GM10847 (cell line): ENCODE data around the gene SLC45A3.

ENCODE experiments used
- POLR2A ChIP-seq: IDR thresholded peaks from 2 replicates; pipeline ENCODE4 v1.6.1; 2011; ENCODE audit not compliant: insufficient read length; ENCODE audit errors: extremely low read depth

SLC45A3 gene

DNA sequence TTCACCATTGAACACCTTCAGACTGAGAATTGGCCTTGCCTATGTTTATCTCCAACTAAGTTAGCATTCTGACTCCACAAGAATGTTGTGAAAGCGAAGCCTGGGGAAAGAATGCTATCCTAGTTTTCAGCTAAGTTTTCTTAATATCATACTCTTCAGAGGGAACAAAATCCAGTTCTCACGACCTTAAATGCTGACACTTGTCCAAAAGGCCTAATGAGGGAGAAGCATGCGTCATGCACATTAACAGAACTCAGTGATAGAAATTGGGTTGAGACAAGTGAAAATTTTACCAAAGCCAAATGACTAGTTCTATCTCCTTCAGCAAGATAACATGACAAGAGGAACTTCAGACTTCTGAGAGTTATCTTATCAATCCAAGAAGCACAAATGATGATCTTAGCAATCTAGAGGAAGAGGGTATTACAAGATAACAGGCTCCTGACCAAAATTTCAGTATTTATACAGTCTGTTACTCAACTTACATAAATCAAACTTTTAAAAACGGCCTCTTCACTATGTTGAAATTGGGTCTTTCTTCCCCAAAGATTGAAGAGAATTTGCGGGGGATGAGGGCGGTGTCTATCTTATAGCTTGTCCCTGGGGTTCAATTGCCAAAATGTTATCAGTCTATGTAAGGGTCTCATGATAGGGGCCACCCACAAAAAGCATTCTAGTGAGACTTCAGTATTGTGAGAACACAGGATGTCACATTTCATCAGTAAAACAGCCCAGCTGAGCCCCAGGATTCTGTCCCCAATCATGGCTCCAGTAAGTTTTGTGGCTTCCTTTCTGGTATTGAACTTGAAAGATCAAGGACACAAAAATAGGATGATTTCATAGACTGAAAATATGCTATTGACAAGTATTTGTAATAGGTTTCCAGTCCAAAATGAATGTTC lies 26.5 kb upstream of the SLC45A3 start:
- TF ChIP-seq POLR2A = no peak

DNA sequence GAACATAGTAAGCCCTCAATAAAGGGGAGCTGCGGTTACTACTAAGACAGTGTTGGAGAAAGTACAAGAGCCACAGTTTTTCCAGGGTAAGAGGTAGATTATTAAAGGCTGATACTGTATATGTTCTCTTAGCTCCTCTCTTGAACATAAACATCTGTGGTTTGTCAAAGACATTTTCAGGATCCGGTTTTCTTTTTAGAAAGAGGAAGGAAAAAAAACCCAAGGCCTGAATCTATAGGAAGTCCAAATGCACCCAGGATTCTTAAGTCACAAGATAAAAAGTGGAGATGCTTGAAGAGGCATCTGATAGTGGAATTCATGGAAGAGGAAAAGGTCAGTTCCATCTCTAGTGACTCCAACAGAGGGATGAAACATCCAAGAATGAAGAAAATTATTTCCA lies 24.6 kb upstream of the SLC45A3 start:
- no peak for TF ChIP-seq POLR2A

DNA sequence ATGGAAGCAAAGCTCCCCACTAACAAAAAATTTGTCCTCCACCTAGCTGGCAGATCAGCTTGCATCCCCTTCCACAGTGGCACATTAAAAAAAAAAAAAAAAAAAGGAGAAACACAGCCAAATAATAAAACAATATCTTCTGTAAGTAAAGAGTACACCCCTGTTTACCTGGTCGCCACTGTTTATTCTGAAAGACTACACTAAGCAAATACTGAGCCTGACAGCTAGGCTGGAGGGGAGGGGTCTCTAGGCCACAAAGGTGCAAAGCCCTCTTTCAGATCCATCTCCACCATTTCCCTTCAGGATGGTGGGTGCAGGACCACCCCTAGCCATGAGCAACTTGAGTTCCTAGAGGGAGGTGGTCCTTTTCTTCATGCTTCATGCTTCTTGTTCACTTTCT lies 22.8 kb upstream of the SLC45A3 start:
- TF ChIP-seq POLR2A = no peak

DNA sequence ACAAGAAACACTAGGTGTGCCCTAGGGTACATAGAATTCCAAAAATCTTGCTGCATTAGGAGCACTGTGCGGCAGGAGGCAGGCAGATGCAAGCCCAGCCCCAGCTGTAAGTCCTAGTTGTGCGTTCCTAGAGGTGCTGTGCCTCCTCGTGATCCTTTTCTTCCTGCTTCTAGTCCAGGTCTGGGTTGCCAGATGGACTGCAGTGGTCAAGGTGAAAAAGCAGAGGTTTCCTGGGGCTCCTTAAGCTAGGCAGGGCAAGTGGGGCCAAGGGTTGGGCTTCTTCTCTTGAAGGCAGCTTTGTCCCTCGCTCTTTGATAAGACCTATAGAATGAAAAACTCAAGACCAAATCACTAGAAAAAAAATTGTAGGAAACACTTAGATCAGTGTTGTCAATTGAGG lies 21.6 kb upstream of the SLC45A3 start:
- TF ChIP-seq POLR2A = no peak

- TF ChIP-seq POLR2A = no peak
These were observed 21.1 kb upstream of the SLC45A3 start for GRCh38 chr1:205701420-205701819.

- no peak for TF ChIP-seq POLR2A
These were observed 20.6 kb upstream of the SLC45A3 start for GRCh38 chr1:205700865-205701401.

- no peak for TF ChIP-seq POLR2A
These were observed 19.1 kb upstream of the SLC45A3 start for GRCh38 chr1:205699416-205699815.

DNA sequence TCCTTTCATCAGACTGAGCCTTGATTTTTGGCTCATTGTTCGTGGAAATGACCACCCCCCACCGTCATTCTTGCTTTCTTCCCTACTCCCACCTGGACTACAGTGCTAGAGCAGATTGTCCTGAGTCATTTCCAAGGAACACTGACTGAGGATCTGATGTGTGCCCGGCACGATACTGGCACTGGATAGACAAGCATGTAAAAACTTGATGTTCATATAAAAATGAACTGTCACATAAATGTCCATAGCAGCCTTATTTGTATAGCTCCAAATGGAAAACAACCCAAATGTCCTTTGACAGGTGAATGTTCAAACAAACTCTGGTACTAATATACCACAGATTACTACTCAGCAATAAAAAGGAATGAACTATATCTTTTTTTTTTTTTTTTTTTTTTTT lies 18.6 kb upstream of the SLC45A3 start:
- TF ChIP-seq POLR2A = no peak

DNA sequence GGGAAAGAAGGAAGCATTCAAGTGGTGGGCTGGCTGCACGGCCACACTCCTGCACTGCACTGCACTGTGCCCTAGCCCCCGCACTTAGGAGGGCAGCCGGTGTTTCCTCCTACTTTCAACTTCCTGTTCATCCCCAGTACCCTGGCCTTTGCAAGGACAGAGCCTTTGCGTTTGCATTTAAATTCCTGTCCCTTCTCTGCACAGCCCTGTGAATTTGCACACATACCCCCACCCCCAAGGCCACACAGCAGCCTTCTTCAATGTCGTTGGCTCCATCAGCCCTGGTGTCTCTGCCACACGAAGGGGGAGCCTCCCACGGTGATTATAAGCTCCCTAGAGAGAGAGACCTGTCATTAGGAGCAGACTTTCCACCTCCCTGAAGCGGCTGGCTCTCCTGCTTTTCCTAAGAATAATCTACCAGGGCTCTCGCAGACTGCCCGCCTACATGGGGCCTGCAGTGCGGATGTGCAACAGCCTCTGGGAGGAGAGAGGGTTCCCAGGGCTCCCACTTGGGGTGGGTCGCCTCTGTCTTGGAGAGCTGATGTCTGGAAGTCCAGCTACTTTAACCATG lies 13.2 kb upstream of the SLC45A3 start:
- TF ChIP-seq POLR2A = no peak

GRCh38 chr1:205692423-205692822 lies 12.1 kb upstream of the SLC45A3 start:
- TF ChIP-seq POLR2A = no peak

- TF ChIP-seq POLR2A = no peak
These were observed 9.9 kb upstream of the SLC45A3 start for GRCh38 chr1:205690122-205690756.

GRCh38 chr1:205689479-205689878 lies 9.2 kb upstream of the SLC45A3 start:
- TF ChIP-seq POLR2A = no peak

- TF ChIP-seq POLR2A = no peak
These were observed 8.1 kb upstream of the SLC45A3 start for GRCh38 chr1:205688171-205689080.

- TF ChIP-seq POLR2A = no peak
These were observed 6.9 kb upstream of the SLC45A3 start for GRCh38 chr1:205687242-205687641.

DNA sequence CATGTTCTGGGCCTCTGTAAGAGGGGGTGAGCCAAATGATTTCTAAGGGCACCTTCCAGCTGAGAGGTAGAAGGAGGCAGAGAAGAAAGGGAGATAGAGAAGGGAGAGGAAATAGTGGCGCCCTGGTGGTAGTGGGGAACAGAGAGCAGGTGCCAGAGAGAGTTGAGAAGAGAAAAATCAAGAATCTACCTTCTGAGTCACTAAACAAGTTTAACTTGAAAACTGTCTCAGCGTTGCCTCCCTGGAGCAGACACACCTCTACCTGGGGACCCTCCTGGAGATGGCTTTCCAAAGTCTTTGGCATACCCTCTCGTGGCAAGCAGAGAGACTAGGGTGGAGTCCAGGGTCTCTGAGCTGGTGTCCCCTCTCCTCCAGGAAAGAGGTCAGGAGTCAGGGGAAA lies 1.1 kb upstream of the SLC45A3 start:
- no peak for TF ChIP-seq POLR2A
